GM10248 (cell line): ENCODE measurements around the gene FAM117A.

ENCODE experiments used
- CTCF ChIA-PET: fragments of 300-600 bp; sonication (Branson Sonifier 250); formaldehyde crosslinking; extraction: SDS; loops from one replicate; lab custom pipeline; 2021; ENCODE audit warnings: antibody characterized with exemption; lab: Yijun Ruan, JAX
- POLR2A ChIA-PET: fragments of 350-650 bp; sonication (Branson Sonifier 250); formaldehyde crosslinking; extraction: SDS; loops from one replicate; lab custom pipeline; 2020; ENCODE audit warnings: antibody characterized with exemption; lab: Yijun Ruan, JAX
- DNase-seq: peaks from one replicate; pipeline ENCODE4 v3.0.0; 2012; ENCODE audit errors: extremely low spot score
- TF ChIP-seq, protein P1 (sequence below): IDR thresholded peaks from 2 replicates; pipeline ENCODE4 v1.5.1; 2012; ENCODE audit warnings: mild to moderate bottlenecking, low read depth; ENCODE audit errors: extremely low read depth, missing control alignments, control extremely low read depth

FAM117A gene

DNA sequence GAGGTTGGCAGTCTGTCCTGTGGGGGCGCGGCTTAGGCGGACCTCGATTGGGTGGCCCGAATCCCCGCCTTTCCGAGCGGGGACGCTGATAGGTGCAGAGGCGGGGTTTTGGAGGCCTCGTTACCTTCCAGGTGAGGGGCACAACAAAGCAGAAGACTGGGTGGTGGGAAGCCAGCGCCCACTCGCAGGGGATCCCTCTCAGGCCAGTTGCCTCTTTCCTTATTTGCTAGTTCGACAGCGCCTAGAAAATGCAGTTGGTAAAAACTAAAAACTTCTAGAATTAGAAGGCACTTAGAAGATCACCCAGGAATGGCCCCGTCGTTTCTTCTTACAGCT lies 25.3 kb upstream of the FAM117A start:
- ChIA-PET CTCF (no interaction called here), POLR2A (interaction anchor here (0.6 to 2.6 kb wide), 4 partner anchors 25 to 42 kb away, joined by 4 to 13 read pairs (median 8); partner anchors contain the start of gene FAM117A)
- TF ChIP-seq, protein P1, sequence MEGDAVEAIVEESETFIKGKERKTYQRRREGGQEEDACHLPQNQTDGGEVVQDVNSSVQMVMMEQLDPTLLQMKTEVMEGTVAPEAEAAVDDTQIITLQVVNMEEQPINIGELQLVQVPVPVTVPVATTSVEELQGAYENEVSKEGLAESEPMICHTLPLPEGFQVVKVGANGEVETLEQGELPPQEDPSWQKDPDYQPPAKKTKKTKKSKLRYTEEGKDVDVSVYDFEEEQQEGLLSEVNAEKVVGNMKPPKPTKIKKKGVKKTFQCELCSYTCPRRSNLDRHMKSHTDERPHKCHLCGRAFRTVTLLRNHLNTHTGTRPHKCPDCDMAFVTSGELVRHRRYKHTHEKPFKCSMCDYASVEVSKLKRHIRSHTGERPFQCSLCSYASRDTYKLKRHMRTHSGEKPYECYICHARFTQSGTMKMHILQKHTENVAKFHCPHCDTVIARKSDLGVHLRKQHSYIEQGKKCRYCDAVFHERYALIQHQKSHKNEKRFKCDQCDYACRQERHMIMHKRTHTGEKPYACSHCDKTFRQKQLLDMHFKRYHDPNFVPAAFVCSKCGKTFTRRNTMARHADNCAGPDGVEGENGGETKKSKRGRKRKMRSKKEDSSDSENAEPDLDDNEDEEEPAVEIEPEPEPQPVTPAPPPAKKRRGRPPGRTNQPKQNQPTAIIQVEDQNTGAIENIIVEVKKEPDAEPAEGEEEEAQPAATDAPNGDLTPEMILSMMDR, result no peak
- DNase-seq, result no peak

DNA sequence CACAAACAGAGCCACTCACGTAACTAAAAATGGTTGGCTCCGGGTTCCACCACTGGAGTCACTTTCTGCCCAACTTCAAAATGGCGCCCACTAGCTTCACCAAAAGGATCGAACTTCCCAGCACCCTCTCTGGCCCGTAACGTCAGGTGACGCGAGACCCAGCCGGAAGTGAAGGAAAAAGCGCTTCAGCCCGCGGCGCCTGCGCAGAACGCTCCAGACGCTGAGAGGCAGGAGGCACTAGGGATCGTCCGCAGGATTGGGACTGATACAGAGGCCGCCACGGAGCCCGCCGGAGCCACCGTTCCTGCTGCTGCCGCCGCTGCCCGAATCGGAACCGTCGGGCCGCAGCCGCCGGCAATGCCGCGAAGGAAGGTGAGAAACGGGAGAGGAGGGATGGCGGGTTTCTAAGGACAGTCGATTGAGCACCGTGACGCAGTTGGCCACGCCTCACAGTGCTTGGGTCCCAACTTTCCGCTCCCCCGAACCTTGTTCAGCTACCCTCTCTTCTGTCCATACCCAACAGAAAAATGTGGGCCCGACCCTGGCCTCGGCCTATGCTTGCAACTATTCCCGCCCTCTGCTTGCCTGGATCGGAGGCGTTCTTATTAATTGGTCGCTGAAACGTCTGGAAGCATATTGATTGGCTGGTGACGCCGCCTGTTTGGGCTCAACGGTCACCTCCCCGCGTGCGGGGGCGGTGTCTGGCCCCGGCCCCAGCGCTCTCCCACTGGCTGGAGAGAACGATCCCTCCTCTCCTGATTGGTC lies 24.7 kb upstream of the FAM117A start, which contains the start of gene KAT7:
Gene KAT7, plus strand, starts transcription at position 204 of the 765 bp plus-strand sequence. Its CDS starts 154 bp downstream, at position 358.
- TF ChIP-seq, protein P1, result no peak
- ChIA-PET CTCF (interaction anchor here (0.9 to 2.1 kb wide), 6 partner anchors 9 to 219 kb away, joined by 3 to 7 read pairs (median 4); no protein-coding TSS in a partner anchor), POLR2A (interaction anchor here (0.6 to 2.6 kb wide), 7 partner anchors 24 to 926 kb away, joined by 3 to 13 read pairs (median 4); partner anchors contain the start of gene FAM117A)
- peak; percentile 97 for DNase-seq

DNA sequence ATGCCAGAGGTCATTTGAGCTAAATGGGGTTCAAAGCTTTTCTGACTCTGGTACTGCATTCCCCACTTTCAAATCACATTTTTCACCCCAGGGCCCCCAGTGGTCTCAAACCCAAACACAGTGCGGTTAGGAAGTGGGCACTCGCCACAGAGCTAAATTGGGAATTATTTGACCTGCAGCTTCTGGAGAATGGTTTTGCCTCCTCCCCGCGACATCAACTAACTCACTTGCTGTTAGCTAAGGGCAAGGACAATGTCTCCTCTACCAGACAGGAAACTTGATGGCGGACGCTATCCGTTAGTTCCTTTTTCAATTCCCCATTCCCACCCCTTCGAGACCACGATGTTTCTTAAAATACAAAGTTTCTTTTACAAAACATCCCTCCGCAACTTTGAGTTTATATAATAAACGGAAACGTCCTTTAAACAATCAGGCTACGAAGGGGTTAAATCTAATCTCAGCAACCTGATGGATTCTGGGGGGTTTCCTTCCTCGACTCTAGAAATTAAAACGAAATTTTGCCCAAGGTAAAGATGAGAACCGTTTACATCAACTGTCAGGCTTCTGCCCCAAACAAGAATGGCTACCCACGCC lies 24.1 kb upstream of the FAM117A start:
- DNase-seq, result no peak
- ChIA-PET CTCF (interaction anchor here (0.9 to 2.1 kb wide), 8 partner anchors 9 to 219 kb away, joined by 3 to 7 read pairs (median 4); partner anchors contain the start of gene SLC35B1), POLR2A (interaction anchor here (0.6 to 2.6 kb wide), 7 partner anchors 24 to 925 kb away, joined by 3 to 13 read pairs (median 4); partner anchors contain the start of gene FAM117A)
- TF ChIP-seq, protein P1, result no peak

DNA sequence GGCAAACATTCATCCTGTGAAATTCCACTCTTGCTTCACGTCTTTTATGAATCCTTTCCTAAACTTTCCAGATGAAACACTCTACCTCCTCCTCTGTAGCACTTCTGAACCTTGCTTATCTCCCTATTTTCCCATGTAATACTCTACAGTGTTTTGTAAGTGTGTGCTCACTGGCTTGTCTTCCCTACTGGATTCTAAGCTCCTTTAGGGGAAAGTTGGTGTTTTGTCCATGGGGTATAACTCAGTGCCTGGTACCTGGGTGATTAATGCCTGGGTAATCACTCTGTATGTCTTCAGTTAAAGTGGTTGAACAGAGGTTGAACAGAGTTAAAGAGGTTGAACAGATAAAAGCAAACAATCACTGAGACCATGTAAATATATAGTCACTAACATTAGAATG lies 20.7 kb upstream of the FAM117A start:
- DNase-seq, result no peak
- TF ChIP-seq, protein P1, result no peak
- ChIA-PET POLR2A (interaction anchor here (2.1 kb wide), 1 partner anchor 21 kb away, joined by 9 read pairs; the partner anchor contains the start of gene FAM117A), CTCF (interaction anchor here (0.7 to 2.6 kb wide), 6 partner anchors 21 to 228 kb away, joined by 3 to 8 read pairs (median 4); partner anchors contain the start of gene FAM117A)

DNA sequence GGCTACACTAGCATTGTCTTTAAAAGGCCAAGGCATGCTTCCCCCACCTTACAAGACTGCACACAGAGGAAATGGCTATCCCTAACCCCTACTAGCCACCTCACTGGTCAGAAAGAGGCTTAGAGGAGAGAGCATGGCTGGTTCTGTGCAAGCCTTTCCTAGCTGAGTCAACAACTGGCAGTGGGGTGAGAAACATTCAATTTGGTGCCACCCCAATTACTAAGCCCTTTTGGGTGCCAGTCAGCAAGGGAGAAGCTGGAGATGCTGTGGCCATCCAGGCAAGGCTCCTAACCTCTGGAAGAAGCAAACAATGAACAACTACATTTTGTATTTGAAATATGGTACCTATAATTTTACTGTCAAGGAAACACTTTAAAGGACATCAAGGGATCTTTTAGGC lies 19.9 kb upstream of the FAM117A start:
- POLR2A ChIA-PET, result interaction anchor here (2.1 kb wide), 1 partner anchor 20 kb away, joined by 9 read pairs; the partner anchor contains the start of gene FAM117A

More for the DNA sequence above, 19.9 kb upstream of the FAM117A start:
- TF ChIP-seq, protein P1, result no peak
- DNase-seq, result no peak
- CTCF ChIA-PET, result interaction anchor here (0.7 to 2.6 kb wide), 7 partner anchors 16 to 226 kb away, joined by 3 to 8 read pairs (median 4); partner anchors contain the start of gene FAM117A
